Measurements from ENCODE around the gene RAD18. TPM values are rescaled to one million over a fixed set of nuclear protein-coding genes. Genes with fewer than 3 reads are reported as not detected.
A peak's percentile ranks its signal among the peaks of the same experiment; 100 is the strongest.

RAD18 gene
- total RNA-seq, 1 donor from 2014 or later, result 22.1 TPM

DNA sequence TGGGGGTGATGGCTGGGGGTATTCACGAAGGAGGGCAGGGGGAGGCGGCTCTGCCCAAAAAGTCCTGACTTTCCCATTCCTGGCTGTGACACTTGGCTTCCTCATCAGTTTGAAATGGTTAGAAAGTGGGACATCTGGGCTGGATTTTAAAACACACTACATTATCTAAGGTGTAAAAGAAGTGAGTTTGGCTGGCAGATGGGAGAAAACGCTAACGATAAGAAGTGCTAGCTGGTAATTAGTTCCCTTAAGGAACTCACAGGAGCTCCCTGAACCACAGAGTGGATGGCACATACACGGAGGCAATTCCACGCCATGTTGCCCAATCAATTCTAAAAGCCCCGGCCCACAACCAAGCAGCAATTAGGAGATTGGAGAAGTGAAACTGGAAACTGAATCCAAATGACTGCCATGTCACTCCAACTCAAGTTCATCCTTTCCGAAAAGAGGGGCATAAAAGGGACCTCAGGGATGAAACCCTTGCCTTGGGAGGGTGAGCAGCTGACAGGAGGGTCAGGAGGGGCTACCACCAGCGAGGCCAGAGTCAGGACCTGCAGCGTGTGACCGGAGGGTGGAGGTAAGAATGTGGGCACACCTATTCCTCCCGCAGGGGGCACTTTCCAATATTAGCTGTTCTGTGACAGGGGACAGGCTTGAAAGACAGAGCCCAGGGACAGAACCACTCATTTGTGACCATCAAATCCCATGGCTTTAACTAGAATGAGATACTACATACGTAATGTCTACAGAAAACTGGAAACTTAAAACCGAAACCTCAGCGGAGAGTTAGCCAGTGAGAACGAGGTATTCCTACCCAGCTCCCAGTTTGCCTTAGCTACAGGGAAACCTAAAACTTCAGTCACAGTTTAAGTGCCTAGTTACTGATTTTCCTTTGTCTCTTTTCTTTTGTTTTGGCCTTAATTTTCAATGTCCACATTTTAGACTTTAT, 98.6 kb downstream of the RAD18 start:
- TF ChIP-seq EZH2 (IDR thresholded peaks at IDR 0.05), result no peak
- no peak for TF ChIP-seq EZH2phosphoT487 (IDR thresholded peaks at IDR 0.05)
- no peak for TF ChIP-seq CTCF (IDR thresholded peaks at IDR 0.05)
- no peak overlapping the region for H3K4me2 ChIP-seq
- H3K4me1 Mint-ChIP-seq, result peaks cover 5% of the 10 kb centered on the region
- H4K20me1 ChIP-seq (ENCODE audit: low read depth), result no peaks in the 10 kb centered on the region
- peaks cover 4% of the 10 kb centered on the region for H3K27me3 Mint-ChIP-seq (ENCODE audit: insufficient read depth, low read depth)
- peak overlapping the region; percentile 90 for H3K27ac Mint-ChIP-seq
- no peaks in the 10 kb centered on the region for H3K79me2 ChIP-seq (ENCODE audit: low read depth)
- no peak overlapping the region for H3K9ac ChIP-seq
- no peak overlapping the region for H3K4me3 Mint-ChIP-seq
- H3K36me3 Mint-ChIP-seq, result no peaks in the 10 kb centered on the region
- peaks cover 8% of the 10 kb centered on the region for H3K4me1 ChIP-seq
- no peaks in the 10 kb centered on the region for H3K9me3 Mint-ChIP-seq
- no peaks in the 10 kb centered on the region for H3K27me3 ChIP-seq
- H3K36me3 ChIP-seq, result no peaks in the 10 kb centered on the region
- H3K9me3 ChIP-seq (ENCODE audit: low read depth), result no peaks in the 10 kb centered on the region
- no peak overlapping the region for H2AFZ ChIP-seq (replicated peaks)
- DNase-seq (ENCODE audit: low spot score), result no peak
- H3K4me3 ChIP-seq, result no peak overlapping the region
- H3K27ac ChIP-seq, result no peak overlapping the region
- H3F3A ChIP-seq (ENCODE audit: low read depth), result no peaks in the 10 kb centered on the region

DNA sequence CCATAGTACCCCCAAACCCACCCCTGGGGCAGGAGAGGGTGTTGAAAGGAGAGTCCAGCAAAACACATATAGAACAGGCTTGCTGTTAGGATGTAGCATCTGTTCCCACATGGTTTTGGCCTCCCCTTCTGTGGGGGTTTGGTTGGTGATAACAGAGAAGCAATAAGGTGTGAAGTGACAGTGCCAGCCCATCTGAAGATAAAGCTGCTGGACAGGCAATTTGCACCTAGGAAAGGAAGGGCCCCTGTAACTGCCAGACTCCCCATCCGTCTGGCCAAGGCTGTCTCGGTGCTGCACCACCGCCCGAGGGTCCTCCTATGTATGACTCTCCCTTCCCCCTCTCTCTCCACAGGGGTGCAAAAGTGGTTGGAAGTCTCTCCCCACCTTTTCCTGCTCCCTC, 99.4 kb downstream of the RAD18 start:
- H3K27ac Mint-ChIP-seq, result peak overlapping the region; percentile 90
- H3K9me3 Mint-ChIP-seq, result no peaks in the 10 kb centered on the region
- no peaks in the 10 kb centered on the region for H3F3A ChIP-seq (ENCODE audit: low read depth)
- no peak for TF ChIP-seq EZH2phosphoT487 (IDR thresholded peaks at IDR 0.05)
- TF ChIP-seq EZH2 (IDR thresholded peaks at IDR 0.05), result no peak
- TF ChIP-seq CTCF (IDR thresholded peaks at IDR 0.05), result no peak
- no peak overlapping the region for H3K4me2 ChIP-seq
- H3K4me3 ChIP-seq, result no peak overlapping the region
- no peak overlapping the region for H3K9ac ChIP-seq
- H3K79me2 ChIP-seq (ENCODE audit: low read depth), result no peaks in the 10 kb centered on the region
- peaks cover 3% of the 10 kb centered on the region for H3K4me1 ChIP-seq
- no peaks in the 10 kb centered on the region for H3K4me1 Mint-ChIP-seq
- no peak overlapping the region for H2AFZ ChIP-seq (replicated peaks)
- H4K20me1 ChIP-seq (ENCODE audit: low read depth), result no peaks in the 10 kb centered on the region
- no peaks in the 10 kb centered on the region for H3K36me3 ChIP-seq
- H3K27ac ChIP-seq, result no peak overlapping the region
- no peak for DNase-seq (ENCODE audit: low spot score)
- H3K27me3 ChIP-seq, result no peaks in the 10 kb centered on the region
- peaks cover 4% of the 10 kb centered on the region for H3K27me3 Mint-ChIP-seq (ENCODE audit: insufficient read depth, low read depth)
- H3K36me3 Mint-ChIP-seq, result no peaks in the 10 kb centered on the region
- H3K4me3 Mint-ChIP-seq, result no peak overlapping the region
- H3K9me3 ChIP-seq (ENCODE audit: low read depth), result no peaks in the 10 kb centered on the region

DNA sequence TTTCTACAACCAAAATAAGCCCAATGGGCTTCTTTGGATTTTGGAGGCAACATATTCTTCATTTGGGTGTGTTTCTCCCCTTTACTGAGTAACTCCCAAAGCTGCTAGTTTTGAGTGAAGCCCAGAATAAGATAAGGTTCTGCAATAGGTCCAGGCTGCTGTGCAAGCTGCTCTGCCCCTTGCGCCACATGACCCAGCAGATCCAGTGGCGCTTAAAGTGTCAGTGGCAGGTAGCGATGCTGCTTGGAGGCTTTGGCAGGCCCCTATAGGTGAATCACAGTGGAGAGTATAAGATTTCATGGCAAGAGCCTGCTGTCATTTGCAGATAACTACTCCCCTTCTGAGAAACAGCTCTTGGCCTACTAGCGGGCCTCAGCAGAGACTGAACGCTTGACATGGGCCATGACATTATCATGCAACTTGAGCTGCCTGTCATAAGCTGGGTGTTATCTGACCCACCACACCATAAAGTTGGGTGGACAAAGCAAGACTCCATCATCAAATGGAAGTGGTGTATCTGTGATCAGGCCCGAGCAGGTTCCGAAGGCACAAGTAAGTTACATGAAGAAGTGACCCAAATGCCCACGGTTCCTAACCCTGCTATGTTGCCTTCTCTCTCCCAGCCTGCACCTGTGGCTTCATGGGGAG, 105.4 kb downstream of the RAD18 start:
- Mint-ChIP-seq H3K27ac (no peak overlapping the region), H3K27me3 (ENCODE audit: insufficient read depth, low read depth) (no peaks in the 10 kb centered on the region)
- no peaks in the 10 kb centered on the region for H3K79me2 ChIP-seq (ENCODE audit: low read depth)

More for the DNA sequence above, 105.4 kb downstream of the RAD18 start:
- Mint-ChIP-seq H3K36me3 (no peaks in the 10 kb centered on the region), H3K4me3 (no peak overlapping the region), H3K4me1 (no peaks in the 10 kb centered on the region), H3K9me3 (no peaks in the 10 kb centered on the region)
- no peak overlapping the region for H2AFZ ChIP-seq (replicated peaks)
- no peaks in the 10 kb centered on the region for H4K20me1 ChIP-seq (ENCODE audit: low read depth)
- H3F3A ChIP-seq (ENCODE audit: low read depth), result no peaks in the 10 kb centered on the region
- TF ChIP-seq EZH2phosphoT487 (IDR thresholded peaks at IDR 0.05) (no peak), EZH2 (IDR thresholded peaks at IDR 0.05) (no peak), CTCF (IDR thresholded peaks at IDR 0.05) (no peak)
- no peak overlapping the region for H3K4me2 ChIP-seq
- H3K4me3 ChIP-seq, result no peak overlapping the region
- no peaks in the 10 kb centered on the region for H3K27me3 ChIP-seq
- H3K9ac ChIP-seq, result no peak overlapping the region
- no peaks in the 10 kb centered on the region for H3K9me3 ChIP-seq (ENCODE audit: low read depth)
- no peaks in the 10 kb centered on the region for H3K36me3 ChIP-seq
- H3K27ac ChIP-seq, result no peak overlapping the region
- no peak for DNase-seq (ENCODE audit: low spot score)
- H3K4me1 ChIP-seq, result no peaks in the 10 kb centered on the region

Data from neural progenitor cell (in vitro differentiated cells).